Measurements from ENCODE around the gene SPATA13. TPM values are rescaled to one million over a fixed set of nuclear protein-coding genes. Genes with fewer than 3 reads are reported as not detected.

Gene SPATA13
- total RNA-seq, 1 donor from 2014 or later = 20.1 TPM

GRCh38 chr13:24194447-24194846 is 33.9 kb downstream of the SPATA13 start:
- H3K27ac ChIP-seq = no peak overlapping the region
- DNase-seq (ENCODE audit: extremely low spot score in 2 of 2) = no peak
- intact Hi-C loops (cut with DNase I) = no loop called here

DNA sequence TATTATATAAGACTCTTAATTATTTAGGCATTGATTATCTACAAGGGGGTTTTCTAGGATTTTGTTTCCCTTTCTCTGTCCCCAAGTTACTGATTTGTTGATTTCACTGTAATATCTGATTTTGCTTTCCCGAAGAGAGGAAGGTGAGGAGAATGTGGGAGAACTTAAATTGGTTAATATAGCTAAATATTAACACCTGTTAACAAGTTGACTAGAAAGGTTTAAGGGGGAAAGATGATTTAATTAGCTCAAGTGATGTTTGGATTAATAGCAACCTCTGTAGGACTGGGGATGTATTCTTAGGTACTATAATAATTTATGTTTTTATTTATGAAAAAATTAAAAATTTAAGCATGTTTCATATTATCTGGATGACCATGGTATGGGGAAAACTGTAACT is 35.1 kb downstream of the SPATA13 start:
- intact Hi-C loops (cut with DNase I) = no loop called here
- Histone ChIP-seq H3K4me3 (no peak overlapping the region), H3K9me3 (no peaks in the 10 kb centered on the region), H3K4me1 (no peaks in the 10 kb centered on the region), H3K27ac (no peak overlapping the region), H3K27me3 (no peaks in the 10 kb centered on the region), H3K36me3 (no peaks in the 10 kb centered on the region)
- no peak for DNase-seq (ENCODE audit: extremely low spot score in 2 of 2)
- TF ChIP-seq POLR2AphosphoS5 (IDR thresholded peaks at IDR 0.05; ENCODE audit: insufficient read depth in 1 of 2, low read depth in 1 of 2) (no peak), POLR2A (IDR thresholded peaks at IDR 0.05) (no peak)
- TF ChIP-seq, protein P1, sequence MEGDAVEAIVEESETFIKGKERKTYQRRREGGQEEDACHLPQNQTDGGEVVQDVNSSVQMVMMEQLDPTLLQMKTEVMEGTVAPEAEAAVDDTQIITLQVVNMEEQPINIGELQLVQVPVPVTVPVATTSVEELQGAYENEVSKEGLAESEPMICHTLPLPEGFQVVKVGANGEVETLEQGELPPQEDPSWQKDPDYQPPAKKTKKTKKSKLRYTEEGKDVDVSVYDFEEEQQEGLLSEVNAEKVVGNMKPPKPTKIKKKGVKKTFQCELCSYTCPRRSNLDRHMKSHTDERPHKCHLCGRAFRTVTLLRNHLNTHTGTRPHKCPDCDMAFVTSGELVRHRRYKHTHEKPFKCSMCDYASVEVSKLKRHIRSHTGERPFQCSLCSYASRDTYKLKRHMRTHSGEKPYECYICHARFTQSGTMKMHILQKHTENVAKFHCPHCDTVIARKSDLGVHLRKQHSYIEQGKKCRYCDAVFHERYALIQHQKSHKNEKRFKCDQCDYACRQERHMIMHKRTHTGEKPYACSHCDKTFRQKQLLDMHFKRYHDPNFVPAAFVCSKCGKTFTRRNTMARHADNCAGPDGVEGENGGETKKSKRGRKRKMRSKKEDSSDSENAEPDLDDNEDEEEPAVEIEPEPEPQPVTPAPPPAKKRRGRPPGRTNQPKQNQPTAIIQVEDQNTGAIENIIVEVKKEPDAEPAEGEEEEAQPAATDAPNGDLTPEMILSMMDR (IDR thresholded peaks at IDR 0.05) = no peak

More at GRCh38 chr13:24194447-24194846, 33.9 kb downstream of the SPATA13 start:
- H3K9me3 ChIP-seq = no peaks in the 10 kb centered on the region
- H3K4me3 ChIP-seq = no peak overlapping the region
- H3K36me3 ChIP-seq = no peaks in the 10 kb centered on the region
- TF ChIP-seq, protein P1 (IDR thresholded peaks at IDR 0.05) = no peak
- TF ChIP-seq POLR2A (IDR thresholded peaks at IDR 0.05) (no peak), POLR2AphosphoS5 (IDR thresholded peaks at IDR 0.05; ENCODE audit: insufficient read depth in 1 of 2, low read depth in 1 of 2) (no peak)
- H3K4me1 ChIP-seq = no peaks in the 10 kb centered on the region
- no peaks in the 10 kb centered on the region for H3K27me3 ChIP-seq

DNA sequence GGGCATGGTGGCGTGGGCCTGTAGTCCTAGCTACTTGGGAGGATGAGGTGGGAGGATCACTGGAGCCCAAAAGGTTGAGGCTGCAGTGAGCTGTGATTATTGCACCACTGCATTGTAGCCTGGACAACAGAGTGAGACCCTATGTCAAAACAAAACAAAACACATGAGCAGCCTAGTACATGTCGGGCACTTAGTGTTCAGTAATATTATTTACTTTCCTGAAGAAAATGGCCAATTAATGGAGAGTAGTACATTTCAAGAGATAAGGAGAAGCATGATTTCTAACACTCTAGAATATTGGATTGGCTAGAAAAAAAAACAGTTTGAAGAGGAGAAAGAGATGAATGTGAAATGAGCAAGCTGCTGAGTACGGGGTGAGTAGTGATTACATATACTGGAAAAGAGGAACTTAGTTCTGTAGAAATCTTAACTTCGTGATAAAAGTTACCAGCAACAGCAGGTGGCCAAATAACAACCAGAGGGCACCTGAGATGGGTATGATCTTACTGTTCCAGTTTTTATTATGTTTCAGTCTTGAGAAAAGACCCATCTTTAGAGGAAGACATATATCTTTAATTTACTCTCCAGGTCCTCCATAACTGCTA is 36.2 kb downstream of the SPATA13 start:
- no peak for DNase-seq (ENCODE audit: extremely low spot score in 2 of 2)
- Histone ChIP-seq H3K4me1 (no peaks in the 10 kb centered on the region), H3K27me3 (no peaks in the 10 kb centered on the region), H3K4me3 (no peak overlapping the region), H3K27ac (no peak overlapping the region), H3K36me3 (no peaks in the 10 kb centered on the region), H3K9me3 (no peaks in the 10 kb centered on the region)
- no peak for TF ChIP-seq POLR2A (IDR thresholded peaks at IDR 0.05)
- no peak for TF ChIP-seq POLR2AphosphoS5 (IDR thresholded peaks at IDR 0.05; ENCODE audit: insufficient read depth in 1 of 2, low read depth in 1 of 2)
- TF ChIP-seq, protein P1 (IDR thresholded peaks at IDR 0.05) = no peak
- intact Hi-C loops (cut with DNase I) = no loop called here

DNA sequence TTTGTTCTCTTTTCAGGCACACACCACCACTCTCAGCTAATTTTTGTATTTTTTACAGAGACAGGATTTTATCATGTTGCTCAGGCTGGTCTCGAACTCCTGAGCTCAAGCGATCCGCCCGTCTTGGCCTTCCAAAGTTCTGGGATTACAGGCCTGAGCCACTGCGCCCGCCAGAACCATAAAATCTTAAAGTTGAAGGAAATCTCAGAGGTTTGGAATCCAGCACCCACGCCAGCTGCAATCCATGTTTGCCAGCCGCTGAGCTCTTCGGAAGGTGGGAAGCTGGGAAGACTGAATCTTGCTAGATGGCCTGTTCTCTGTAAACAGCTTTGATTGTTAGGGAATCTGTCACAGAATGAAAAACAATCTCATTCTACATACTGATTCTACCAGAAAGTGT is 38.5 kb downstream of the SPATA13 start:
- H3K27ac ChIP-seq = peak overlapping the region; percentile 59
- H3K27me3 ChIP-seq = no peaks in the 10 kb centered on the region
- H3K4me1 ChIP-seq = peaks cover 10% of the 10 kb centered on the region
- H3K9me3 ChIP-seq = no peaks in the 10 kb centered on the region
- intact Hi-C loops (cut with DNase I) = no loop called here
- TF ChIP-seq POLR2A (IDR thresholded peaks at IDR 0.05) = no peak
- TF ChIP-seq, protein P1 (IDR thresholded peaks at IDR 0.05) = no peak
- H3K4me3 ChIP-seq = no peak overlapping the region
- H3K36me3 ChIP-seq = no peaks in the 10 kb centered on the region
- DNase-seq (ENCODE audit: extremely low spot score in 2 of 2) = no peak

DNA sequence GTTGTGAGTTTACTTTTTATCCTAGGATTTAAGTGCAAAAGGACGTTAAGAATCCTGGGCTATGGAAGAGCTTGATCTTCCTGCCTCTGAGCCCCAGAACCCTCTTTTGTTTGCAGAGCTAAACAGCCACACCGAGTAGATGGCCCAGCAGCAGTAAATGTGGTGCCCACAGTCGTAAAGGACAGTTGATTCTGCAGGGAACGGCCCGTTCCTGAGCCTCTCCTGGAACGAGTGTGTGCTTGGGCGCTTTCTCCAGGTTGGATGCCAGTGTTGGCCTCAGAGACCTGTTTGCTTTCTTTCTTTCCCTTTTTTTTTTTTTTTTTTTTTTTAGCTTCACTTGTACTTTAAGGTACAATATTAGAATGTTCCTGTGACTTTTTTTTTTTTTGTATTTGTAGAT is 41.7 kb downstream of the SPATA13 start:
- no peak for TF ChIP-seq POLR2AphosphoS5 (IDR thresholded peaks at IDR 0.05; ENCODE audit: insufficient read depth in 1 of 2, low read depth in 1 of 2)
- TF ChIP-seq, protein P1 (IDR thresholded peaks at IDR 0.05) = no peak
- no peaks in the 10 kb centered on the region for H3K9me3 ChIP-seq
- peaks cover 16% of the 10 kb centered on the region for H3K4me1 ChIP-seq
- no peak overlapping the region for H3K27ac ChIP-seq
- no peak overlapping the region for H3K4me3 ChIP-seq
- intact Hi-C loops (cut with DNase I) = no loop called here
- H3K27me3 ChIP-seq = no peaks in the 10 kb centered on the region
- DNase-seq (ENCODE audit: extremely low spot score in 2 of 2) = no peak
- no peaks in the 10 kb centered on the region for H3K36me3 ChIP-seq

Measured in vagina (tissue), 2 donors.